Effector memory CD4-positive, alpha-beta T cell (primary cell): Measurements from ENCODE around the gene ABLIM2.

Source experiments
- DNase-seq, 3 donors: peaks; one replicate each; pipeline ENCODE4 v3.0.0-alpha.2; 2020
- H3K27ac ChIP-seq: 2 replicates; pipeline ENCODE4 v1.7.0; 2013; ENCODE audit warnings: mild to moderate bottlenecking, low read length, moderate library complexity; ENCODE audit not compliant: insufficient read depth, poor library complexity, severe bottlenecking
- H3K27me3 ChIP-seq: replicated peaks from 2 replicates; pipeline ENCODE4 v1.7.0; 2013; ENCODE audit warnings: mild to moderate bottlenecking, low read length; ENCODE audit not compliant: insufficient read depth, control insufficient read depth, poor library complexity, severe bottlenecking
- H3K36me3 ChIP-seq: 2 replicates; pipeline ENCODE4 v1.7.0; 2013; ENCODE audit warnings: mild to moderate bottlenecking, low read length, moderate library complexity; ENCODE audit not compliant: control insufficient read depth, insufficient read depth
- H3K4me1 ChIP-seq: 2 replicates; pipeline ENCODE4 v1.7.0; 2013; ENCODE audit warnings: low read length, mild to moderate bottlenecking; ENCODE audit not compliant: control insufficient read depth, insufficient read depth, poor library complexity, severe bottlenecking
- H3K4me3 ChIP-seq: 2 replicates; pipeline ENCODE4 v1.7.0; 2013; ENCODE audit warnings: low read length, low read depth, mild to moderate bottlenecking; ENCODE audit not compliant: insufficient read depth, poor library complexity, severe bottlenecking
- H3K9me3 ChIP-seq: 2 replicates; pipeline ENCODE4 v1.7.0; 2013; ENCODE audit warnings: mild to moderate bottlenecking, low read length, moderate library complexity; ENCODE audit not compliant: control insufficient read depth

Gene ABLIM2

GRCh38 chr4:8176547-8177399 is 18.2 kb upstream of the ABLIM2 start:
- no peaks in the 10 kb centered on the region for H3K9me3 ChIP-seq
- no peak for DNase-seq
- no peaks in the 10 kb centered on the region for H3K36me3 ChIP-seq
- no peak overlapping the region for H3K4me3 ChIP-seq
- no peaks in the 10 kb centered on the region for H3K27me3 ChIP-seq
- no peaks in the 10 kb centered on the region for H3K4me1 ChIP-seq
- H3K27ac ChIP-seq = no peak overlapping the region

- Histone ChIP-seq H3K27ac (no peak overlapping the region), H3K9me3 (no peaks in the 10 kb centered on the region), H3K36me3 (no peaks in the 10 kb centered on the region), H3K27me3 (no peaks in the 10 kb centered on the region), H3K4me1 (no peaks in the 10 kb centered on the region), H3K4me3 (no peak overlapping the region)
- DNase-seq = no peak
These were observed 17.1 kb upstream of the ABLIM2 start for GRCh38 chr4:8175686-8176085.

- no peaks in the 10 kb centered on the region for H3K27me3 ChIP-seq
- no peak for DNase-seq
- no peaks in the 10 kb centered on the region for H3K9me3 ChIP-seq
- H3K36me3 ChIP-seq = no peaks in the 10 kb centered on the region
- H3K4me1 ChIP-seq = no peaks in the 10 kb centered on the region
- H3K4me3 ChIP-seq = no peak overlapping the region
- H3K27ac ChIP-seq = no peak overlapping the region
These were observed 16.4 kb upstream of the ABLIM2 start for GRCh38 chr4:8174970-8175369.

- Histone ChIP-seq H3K9me3 (peaks cover 3% of the 10 kb centered on the region), H3K4me3 (no peak overlapping the region), H3K27ac (no peak overlapping the region), H3K4me1 (no peaks in the 10 kb centered on the region), H3K27me3 (no peaks in the 10 kb centered on the region), H3K36me3 (no peaks in the 10 kb centered on the region)
- DNase-seq = no peak
These were observed 15.1 kb upstream of the ABLIM2 start for GRCh38 chr4:8173492-8174242.

GRCh38 chr4:8171984-8172924 is 13.6 kb upstream of the ABLIM2 start:
- DNase-seq = no peak
- Histone ChIP-seq H3K27me3 (no peaks in the 10 kb centered on the region), H3K4me3 (no peak overlapping the region)

DNA sequence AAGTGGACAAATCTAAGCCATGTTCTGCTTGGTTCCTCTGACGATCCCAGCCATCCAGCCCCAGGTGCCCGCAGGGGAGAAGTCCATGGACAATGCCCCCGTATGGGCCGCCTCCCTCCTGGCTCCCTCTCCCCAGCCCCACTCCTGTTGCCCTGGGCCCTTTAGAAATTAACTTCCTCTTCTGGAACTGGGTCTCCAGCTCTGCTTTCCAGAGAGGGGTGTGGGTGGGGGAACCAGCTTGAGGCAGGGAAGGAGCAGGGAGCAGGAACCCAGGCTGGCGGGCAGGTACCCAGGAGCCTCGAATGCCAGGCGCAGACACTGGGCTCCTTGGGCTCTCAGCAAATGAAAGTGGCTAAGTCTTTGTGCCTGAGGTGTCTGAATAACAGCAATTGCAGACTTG is 12.7 kb upstream of the ABLIM2 start:
- DNase-seq = no peak
- Histone ChIP-seq H3K4me1 (no peaks in the 10 kb centered on the region), H3K9me3 (peaks cover 8% of the 10 kb centered on the region), H3K27me3 (no peaks in the 10 kb centered on the region), H3K4me3 (no peak overlapping the region), H3K27ac (no peak overlapping the region), H3K36me3 (no peaks in the 10 kb centered on the region)

More at GRCh38 chr4:8171984-8172924, 13.6 kb upstream of the ABLIM2 start:
- no peaks in the 10 kb centered on the region for H3K36me3 ChIP-seq
- no peak overlapping the region for H3K27ac ChIP-seq
- H3K9me3 ChIP-seq = peaks cover 8% of the 10 kb centered on the region
- H3K4me1 ChIP-seq = no peaks in the 10 kb centered on the region

DNA sequence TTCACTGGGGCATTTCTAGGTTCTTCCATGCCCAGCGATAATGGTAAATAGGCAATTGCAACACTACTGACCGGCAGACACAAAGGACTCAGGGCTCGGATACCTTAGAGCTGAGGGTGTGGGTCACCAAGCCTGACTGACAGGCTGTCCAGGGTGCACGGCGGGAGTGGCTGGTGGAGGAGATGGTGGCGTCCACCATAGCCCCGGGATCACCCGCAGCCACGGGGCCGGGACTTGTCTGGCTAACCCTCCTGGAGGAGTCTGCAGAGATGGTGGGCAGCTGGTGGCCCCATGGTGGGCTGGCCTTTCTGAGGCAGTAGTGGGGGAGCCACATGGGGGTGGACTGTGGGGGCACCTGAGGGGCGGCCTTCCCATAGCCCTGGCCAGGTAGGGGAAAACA is 11.7 kb upstream of the ABLIM2 start:
- H3K27me3 ChIP-seq = no peaks in the 10 kb centered on the region
- no peak overlapping the region for H3K27ac ChIP-seq
- peaks cover 8% of the 10 kb centered on the region for H3K9me3 ChIP-seq
- no peaks in the 10 kb centered on the region for H3K4me1 ChIP-seq
- no peak overlapping the region for H3K4me3 ChIP-seq
- no peaks in the 10 kb centered on the region for H3K36me3 ChIP-seq
- DNase-seq = no peak

DNA sequence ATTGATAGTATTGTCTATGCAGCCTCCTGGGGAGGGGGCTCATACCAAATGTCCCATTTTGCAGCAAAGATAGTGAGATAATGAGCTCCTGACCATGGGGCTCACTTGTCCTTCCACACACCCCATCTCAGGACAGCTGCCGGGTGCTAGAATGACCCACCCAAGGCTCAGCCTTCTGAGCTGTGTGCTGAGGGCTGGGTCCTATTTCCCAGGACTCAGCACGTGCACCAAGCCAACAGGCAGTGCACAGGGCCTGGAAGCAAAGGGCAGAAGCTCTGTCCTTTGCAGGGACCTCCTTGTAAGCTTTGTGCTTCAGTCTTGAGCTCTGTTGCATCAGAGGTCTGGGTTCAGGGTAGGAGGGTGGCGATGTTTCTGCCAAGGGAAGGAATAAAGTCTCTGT is 11.2 kb upstream of the ABLIM2 start:
- Histone ChIP-seq H3K27me3 (no peaks in the 10 kb centered on the region), H3K36me3 (no peaks in the 10 kb centered on the region), H3K4me1 (no peaks in the 10 kb centered on the region), H3K4me3 (no peak overlapping the region), H3K9me3 (peaks cover 8% of the 10 kb centered on the region), H3K27ac (no peak overlapping the region)
- no peak for DNase-seq

GRCh38 chr4:8168832-8169598 is 10.4 kb upstream of the ABLIM2 start:
- Histone ChIP-seq H3K27me3 (no peaks in the 10 kb centered on the region), H3K4me1 (no peaks in the 10 kb centered on the region), H3K9me3 (peaks cover 8% of the 10 kb centered on the region), H3K36me3 (no peaks in the 10 kb centered on the region), H3K4me3 (no peak overlapping the region), H3K27ac (no peak overlapping the region)
- DNase-seq = no peak
